Natural killer cell (primary cell): ENCODE data around the gene SALL4. TPM values are rescaled to one million over a fixed set of nuclear protein-coding genes. Genes with fewer than 3 reads are reported as not detected.

Experiments
- ATAC-seq, 3 donors: fragments of 150-1000 bp in 2 of 3; fragments of 200-7000 bp in 1 of 3; cut with Tn5 transposase; 1 replicate in 1 of 3; 2 replicates in 2 of 3; pipeline ENCODE4 v1.10.0; 2021; ENCODE audit warnings: mild to moderate bottlenecking in 2 of 3, moderate library complexity in 2 of 3
- DNase-seq, 2 donors: peaks; one replicate each; pipeline versions ENCODE4 v3.0.0 to v3.0.0-alpha.2; 2013 to 2021; ENCODE audit warnings: mixed read lengths in 1 of 2
- H3K27ac ChIP-seq: one replicate; pipeline ENCODE4 v1.5.1; 2013; ENCODE audit warnings: mild to moderate bottlenecking, low read length
- H3K27me3 ChIP-seq: one replicate; pipeline ENCODE4 v1.6.1; 2013; ENCODE audit warnings: low read length; ENCODE audit not compliant: control insufficient read depth, insufficient read depth
- H3K36me3 ChIP-seq: one replicate; pipeline ENCODE4 v1.6.1; 2013; ENCODE audit warnings: low read length; ENCODE audit not compliant: control insufficient read depth, insufficient read depth
- H3K4me1 ChIP-seq: one replicate; pipeline ENCODE4 v1.6.1; 2013; ENCODE audit warnings: low read length; ENCODE audit not compliant: control insufficient read depth, insufficient read depth
- H3K4me3 ChIP-seq: one replicate; pipeline ENCODE4 v1.5.1; 2013; ENCODE audit warnings: low read length
- H3K9me3 ChIP-seq: one replicate; pipeline ENCODE4 v1.6.1; 2013; ENCODE audit warnings: low read length; ENCODE audit not compliant: control insufficient read depth, insufficient read depth
- H3K27ac Mint-ChIP-seq, 2 donors: one replicate each; pipeline ENCODE4 v1.8.0; 2022; ENCODE audit warnings: mild to moderate bottlenecking in 2 of 2, mixed read lengths in 2 of 2, moderate library complexity in 1 of 2
- H3K27me3 Mint-ChIP-seq, 2 donors: one replicate each; pipeline ENCODE4 v1.8.0; 2022; ENCODE audit warnings: low read depth in 2 of 2, mixed read lengths in 2 of 2
- H3K36me3 Mint-ChIP-seq: one replicate; pipeline ENCODE4 v1.8.0; 2022; ENCODE audit warnings: mixed read lengths
- H3K4me1 Mint-ChIP-seq, 2 donors: one replicate each; pipeline ENCODE4 v1.8.0; 2022; ENCODE audit warnings: mixed read lengths in 2 of 2
- H3K4me3 Mint-ChIP-seq: one replicate; pipeline ENCODE4 v1.8.0; 2022; ENCODE audit warnings: mild to moderate bottlenecking, moderate library complexity, mixed read lengths
- H3K9me3 Mint-ChIP-seq, 2 donors: one replicate each; pipeline ENCODE4 v1.8.0; 2022; ENCODE audit warnings: mixed read lengths in 2 of 2
- CTCF ChIP-seq: fragments of 200-600 bp; IDR thresholded peaks from one replicate; pipeline ENCODE4 v1.8.0; 2022; ENCODE audit warnings: antibody characterized with exemption
- WGBS: methylation state at CpG from one replicate; pipeline ENCODE4 v1.1.7; 2013; ENCODE audit warnings: missing lambda C conversion rate; ENCODE audit not compliant: insufficient coverage; 5-methylcytosine and 5-hydroxymethylcytosine counted together
- intact Hi-C: fragments of 100-400 bp; cut with micrococcal nuclease; formaldehyde crosslinking; loops from one replicate; pipeline ENCODE4 v1.14.2; 2022
- total RNA-seq, 4 donors: library from RNA; stranded (reverse); fragments of 120-200 nt in 1 of 4; gene quantifications; one replicate each; pipeline versions ENCODE4 v1.2.3 to v1.2.4, GENCODE V29; 2013 to 2022

The SALL4 gene
- total RNA-seq, 3 donors from 2014 or later (not counting 1 experiment from before 2014, with no cell fraction given): 0.33 to 2.9 (median 0.42) TPM

- TF ChIP-seq CTCF: no peak
- no peak overlapping the region for H3K4me3 Mint-ChIP-seq
- 89% methylated on average over 14 of the region's 14 CpGs for WGBS
- no peak overlapping the region for H3K4me3 ChIP-seq
- no peak overlapping the region for H3K27ac ChIP-seq
- H3K27ac Mint-ChIP-seq: no peak overlapping the region
- H3K36me3 ChIP-seq: no peaks in the 10 kb centered on the region
- no peaks in the 10 kb centered on the region for H3K9me3 ChIP-seq
- H3K27me3 Mint-ChIP-seq: peaks cover 0 to 5% of the 10 kb centered on the region in 2 donors
- DNase-seq: no peak
- no peak for ATAC-seq
- H3K4me1 ChIP-seq: no peaks in the 10 kb centered on the region
- H3K9me3 Mint-ChIP-seq: no peaks in the 10 kb centered on the region
- intact Hi-C loops: no loop called here
- H3K36me3 Mint-ChIP-seq: no peaks in the 10 kb centered on the region
- no peaks in the 10 kb centered on the region for H3K27me3 ChIP-seq
- peaks cover 0 to 7% of the 10 kb centered on the region in 2 donors for H3K4me1 Mint-ChIP-seq
Measured at GRCh38 chr20:51759769-51760510, 42.4 kb downstream of the SALL4 start.

GRCh38 chr20:51758978-51759544 is 43.3 kb downstream of the SALL4 start:
- ATAC-seq (no peak), DNase-seq (no peak)
- Mint-ChIP-seq H3K27me3 (peaks cover 0 to 2% of the 10 kb centered on the region in 2 donors), H3K36me3 (no peaks in the 10 kb centered on the region), H3K9me3 (no peaks in the 10 kb centered on the region), H3K27ac (no peak overlapping the region), H3K4me3 (no peak overlapping the region), H3K4me1 (peaks cover 0 to 7% of the 10 kb centered on the region in 2 donors)
- WGBS: 72% methylated on average over 10 of the region's 12 CpGs
- no peaks in the 10 kb centered on the region for H3K4me1 ChIP-seq
- no peaks in the 10 kb centered on the region for H3K36me3 ChIP-seq
- H3K4me3 ChIP-seq: no peak overlapping the region
- no peaks in the 10 kb centered on the region for H3K27me3 ChIP-seq
- no peaks in the 10 kb centered on the region for H3K9me3 ChIP-seq
- no peak for TF ChIP-seq CTCF
- no peak overlapping the region for H3K27ac ChIP-seq
- intact Hi-C loops: no loop called here

GRCh38 chr20:51757226-51757625 is 45.1 kb downstream of the SALL4 start:
- 90% methylated on average over 10 of the region's 10 CpGs for WGBS
- Mint-ChIP-seq H3K4me3 (no peak overlapping the region), H3K27ac (no peak overlapping the region), H3K4me1 (peaks cover 0 to 7% of the 10 kb centered on the region in 2 donors), H3K36me3 (no peaks in the 10 kb centered on the region), H3K9me3 (no peaks in the 10 kb centered on the region), H3K27me3 (no peaks in the 10 kb centered on the region)
- Histone ChIP-seq H3K4me1 (no peaks in the 10 kb centered on the region), H3K36me3 (no peaks in the 10 kb centered on the region), H3K9me3 (no peaks in the 10 kb centered on the region), H3K4me3 (no peak overlapping the region), H3K27me3 (no peaks in the 10 kb centered on the region), H3K27ac (no peak overlapping the region)
- no peak for DNase-seq
- intact Hi-C loops: no loop called here
- TF ChIP-seq CTCF: no peak
- ATAC-seq: no peak
